ENCODE data around the gene USH2A.

- TF ChIP-seq POLR2A (IDR thresholded peaks at IDR 0.05) (no peak), POLR2AphosphoS5 (IDR thresholded peaks at IDR 0.05) (no peak)
- TF ChIP-seq, protein P1, sequence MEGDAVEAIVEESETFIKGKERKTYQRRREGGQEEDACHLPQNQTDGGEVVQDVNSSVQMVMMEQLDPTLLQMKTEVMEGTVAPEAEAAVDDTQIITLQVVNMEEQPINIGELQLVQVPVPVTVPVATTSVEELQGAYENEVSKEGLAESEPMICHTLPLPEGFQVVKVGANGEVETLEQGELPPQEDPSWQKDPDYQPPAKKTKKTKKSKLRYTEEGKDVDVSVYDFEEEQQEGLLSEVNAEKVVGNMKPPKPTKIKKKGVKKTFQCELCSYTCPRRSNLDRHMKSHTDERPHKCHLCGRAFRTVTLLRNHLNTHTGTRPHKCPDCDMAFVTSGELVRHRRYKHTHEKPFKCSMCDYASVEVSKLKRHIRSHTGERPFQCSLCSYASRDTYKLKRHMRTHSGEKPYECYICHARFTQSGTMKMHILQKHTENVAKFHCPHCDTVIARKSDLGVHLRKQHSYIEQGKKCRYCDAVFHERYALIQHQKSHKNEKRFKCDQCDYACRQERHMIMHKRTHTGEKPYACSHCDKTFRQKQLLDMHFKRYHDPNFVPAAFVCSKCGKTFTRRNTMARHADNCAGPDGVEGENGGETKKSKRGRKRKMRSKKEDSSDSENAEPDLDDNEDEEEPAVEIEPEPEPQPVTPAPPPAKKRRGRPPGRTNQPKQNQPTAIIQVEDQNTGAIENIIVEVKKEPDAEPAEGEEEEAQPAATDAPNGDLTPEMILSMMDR (IDR thresholded peaks at IDR 0.05), result no peak
These were observed 214.1 kb downstream of the USH2A start for GRCh38 chr1:216209125-216209524.

Measured in prostate gland (tissue), 2 donors.